GM19395 (cell line): ENCODE results near the gene PTPRM.

Source experiments
- ATAC-seq: cut with Tn5 transposase; IDR thresholded peaks from one replicate; pipeline ENCODE4 v1.9.1; 2021; ENCODE audit warnings: mild to moderate bottlenecking, moderate library complexity; ENCODE audit not compliant: unreplicated experiment

The PTPRM gene

GRCh38 chr18:7567474-7568425 is 634 bp downstream of the PTPRM start:
- peak; percentile 24 for ATAC-seq

DNA sequence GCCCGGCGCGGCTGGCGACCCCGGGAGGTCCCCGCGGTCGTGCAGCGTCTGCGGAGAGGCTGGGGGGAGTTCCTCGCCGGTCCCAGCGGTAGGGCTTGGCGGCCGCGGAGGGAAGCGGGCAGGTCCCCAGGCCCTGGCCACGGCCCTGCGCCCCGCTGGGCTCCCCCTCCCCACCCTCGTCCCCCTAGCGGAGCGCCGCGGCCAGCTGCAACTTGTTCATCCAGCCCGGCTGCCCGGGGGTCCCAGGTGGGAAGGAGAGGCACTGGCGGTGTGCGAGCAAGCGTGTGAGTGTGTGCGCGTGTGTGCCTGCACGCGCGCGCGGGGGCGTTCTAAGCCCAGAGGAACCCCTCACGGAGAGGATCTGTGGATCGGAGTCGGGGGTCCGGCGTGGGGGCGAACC is 1.3 kb downstream of the PTPRM start:
- ATAC-seq, result no peak

DNA sequence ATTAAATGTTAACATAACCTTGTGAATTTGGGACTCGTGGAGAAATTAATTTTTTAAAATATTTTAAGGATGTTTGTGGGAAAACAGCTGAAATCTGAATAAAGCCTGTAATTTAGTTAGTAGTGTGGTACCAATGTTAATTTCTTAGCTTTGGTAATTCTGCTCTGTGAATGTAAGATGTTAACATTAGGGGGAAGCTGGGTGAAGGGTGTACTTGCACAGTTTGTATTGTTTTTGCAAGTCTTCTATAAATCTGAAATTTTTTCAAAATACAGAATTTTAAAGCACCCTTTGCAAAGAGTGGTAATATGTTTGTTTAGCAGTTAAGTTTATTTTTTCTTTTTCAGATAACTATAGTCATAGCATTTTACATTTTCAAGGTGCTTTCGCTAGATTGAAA is 4.5 kb downstream of the PTPRM start:
- no peak for ATAC-seq

GRCh38 chr18:7572822-7573221 is 5.7 kb downstream of the PTPRM start:
- peak; percentile 56 for ATAC-seq

DNA sequence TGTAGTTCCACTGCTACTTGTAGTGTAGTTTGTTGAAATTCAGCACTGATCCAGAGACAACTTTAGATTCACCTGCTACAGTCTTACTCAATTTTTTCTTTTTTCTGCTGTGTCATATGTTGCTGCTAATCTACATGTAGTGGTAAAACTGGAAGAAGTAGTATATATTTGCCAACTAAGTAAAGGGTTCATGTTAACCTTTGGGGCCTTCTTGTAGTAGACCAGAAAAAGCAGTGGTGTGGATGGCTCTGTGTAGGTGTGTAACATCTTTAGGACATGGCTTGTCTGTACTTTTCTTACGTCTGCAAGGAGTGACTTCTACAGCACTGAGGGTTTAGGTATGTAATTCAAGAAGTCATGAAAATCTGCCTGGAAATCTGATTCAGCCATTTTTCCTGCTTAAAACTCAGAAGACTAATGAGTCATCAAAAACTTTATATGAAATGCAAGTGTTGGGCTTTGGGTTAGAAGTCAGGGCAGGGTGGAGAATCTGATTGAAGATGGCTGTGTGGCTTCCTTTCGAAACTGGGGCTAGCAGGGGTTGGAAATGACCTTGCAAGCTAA is 8.4 kb downstream of the PTPRM start:
- no peak for ATAC-seq

- ATAC-seq, result no peak
Observed at GRCh38 chr18:7576077-7576476, 9.0 kb downstream of the PTPRM start.

GRCh38 chr18:7576685-7577084 is 9.6 kb downstream of the PTPRM start:
- no peak for ATAC-seq

- ATAC-seq, result no peak
Observed at GRCh38 chr18:7577706-7578105, 10.6 kb downstream of the PTPRM start.

DNA sequence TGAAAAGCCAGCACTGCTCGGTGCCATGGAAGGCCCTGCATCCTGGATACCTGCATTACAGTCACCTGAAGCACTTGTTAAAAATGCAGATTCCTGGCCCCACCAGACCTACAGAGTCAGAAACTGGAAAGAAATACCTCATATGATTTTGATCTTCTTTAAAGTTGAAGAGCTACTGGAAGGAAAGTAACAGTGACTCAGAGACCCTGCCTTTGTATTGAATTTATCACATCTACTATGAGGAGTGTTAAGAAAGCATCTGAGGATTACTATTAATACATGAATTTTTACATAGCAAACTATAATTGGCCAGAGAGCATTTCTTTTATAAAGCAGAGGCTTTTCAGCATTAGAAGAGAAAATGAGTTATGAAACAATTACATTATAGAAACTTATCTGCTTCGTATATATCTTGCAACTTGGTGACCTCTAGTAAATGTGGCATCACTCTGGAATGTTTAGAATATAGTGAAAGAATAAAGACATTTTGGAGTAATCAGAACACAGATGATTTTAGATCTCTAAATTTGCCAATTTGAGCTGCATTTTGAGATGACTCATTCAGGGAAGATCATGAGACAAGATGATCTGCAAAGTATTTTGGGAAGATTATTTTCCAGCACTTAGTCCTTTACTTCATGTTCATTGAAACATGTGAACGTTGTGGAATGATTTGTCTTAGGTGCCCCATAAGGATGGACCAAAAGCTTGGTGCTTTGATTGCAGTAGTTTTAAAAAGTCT is 12.2 kb downstream of the PTPRM start:
- no peak for ATAC-seq

DNA sequence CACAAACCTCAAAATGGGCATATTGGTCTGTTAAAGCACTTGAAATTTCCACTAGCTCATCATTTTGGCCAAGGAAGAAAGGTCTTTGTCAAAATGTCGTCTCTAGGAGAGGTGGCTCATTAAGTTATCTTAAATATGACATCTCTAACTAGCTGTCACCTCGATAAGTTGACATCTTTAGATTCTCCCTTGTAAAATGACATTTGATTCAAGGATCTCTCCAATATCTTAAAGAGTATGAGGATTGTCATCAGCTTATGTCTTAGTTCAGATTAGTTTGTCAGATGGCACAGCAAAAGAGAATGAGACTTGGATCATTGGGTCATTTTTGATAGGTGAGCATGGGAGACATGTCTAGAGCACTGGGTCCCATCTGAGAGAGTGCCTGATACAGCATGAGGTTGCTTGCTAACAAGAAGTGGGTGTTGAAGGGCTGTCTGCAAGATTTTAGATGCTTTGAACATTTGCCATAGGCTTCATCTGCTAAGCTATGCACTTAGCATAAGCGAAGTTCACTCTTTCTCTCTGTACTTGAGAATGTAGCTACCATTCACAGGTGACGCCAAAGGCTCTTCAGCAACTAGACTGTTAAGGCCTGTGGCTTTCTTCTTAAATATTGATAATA is 12.9 kb downstream of the PTPRM start:
- no peak for ATAC-seq

GRCh38 chr18:7584646-7585275 is 17.6 kb downstream of the PTPRM start:
- no peak for ATAC-seq

GRCh38 chr18:7585276-7585670 is 18.2 kb downstream of the PTPRM start:
- ATAC-seq, result no peak

DNA sequence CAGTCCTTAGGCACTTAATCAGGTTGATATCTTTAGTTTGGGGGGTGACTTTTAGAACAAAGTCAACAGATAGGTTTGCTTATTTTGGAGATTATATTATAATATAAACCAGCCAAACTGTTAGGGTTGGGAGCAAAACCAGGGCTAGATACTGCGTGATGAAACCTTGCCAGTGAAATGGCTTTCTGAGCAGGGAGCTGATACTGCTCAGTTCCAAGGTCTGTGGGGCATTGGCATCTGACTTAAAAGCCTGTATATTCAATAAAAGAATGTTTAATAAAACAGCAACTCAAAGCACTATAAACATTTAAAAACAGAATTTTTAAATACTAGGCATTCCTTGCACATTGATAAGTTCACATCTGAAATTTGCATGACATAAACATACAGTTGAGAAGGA is 19.3 kb downstream of the PTPRM start:
- no peak for ATAC-seq

DNA sequence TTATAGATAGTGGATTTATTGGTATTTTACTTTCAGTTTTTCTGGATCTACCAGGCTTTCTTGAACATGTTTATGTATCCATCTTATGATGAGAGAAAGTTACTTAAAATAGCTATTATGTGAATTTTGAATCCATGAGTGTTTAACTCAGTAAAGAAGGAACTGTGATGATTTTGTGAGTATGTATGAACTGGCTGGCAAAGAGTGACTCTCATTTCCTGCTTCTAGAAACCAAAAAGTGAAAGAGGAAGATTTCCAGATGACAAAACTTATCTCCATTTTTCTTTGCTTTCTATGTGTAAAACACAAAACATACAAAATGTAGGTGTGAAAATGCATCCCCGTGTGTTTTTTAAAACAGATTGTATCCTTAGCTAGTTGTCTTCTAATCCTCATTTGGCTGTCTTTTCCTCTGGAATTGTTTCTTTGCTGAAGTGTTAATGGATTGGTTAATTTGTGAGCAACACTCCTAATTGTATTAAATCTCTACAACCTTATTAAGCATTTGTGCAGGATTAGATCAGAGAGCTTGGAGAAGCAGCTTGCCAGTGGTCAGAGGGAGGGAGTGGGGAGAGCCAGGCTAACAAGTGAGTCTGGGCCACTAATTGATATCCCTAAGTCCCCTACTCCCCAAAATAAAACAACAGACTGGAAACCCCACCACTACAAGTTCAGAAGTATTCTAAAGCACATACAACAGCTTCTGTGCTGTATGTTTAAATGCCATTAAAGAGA is 23.9 kb downstream of the PTPRM start:
- ATAC-seq, result no peak

DNA sequence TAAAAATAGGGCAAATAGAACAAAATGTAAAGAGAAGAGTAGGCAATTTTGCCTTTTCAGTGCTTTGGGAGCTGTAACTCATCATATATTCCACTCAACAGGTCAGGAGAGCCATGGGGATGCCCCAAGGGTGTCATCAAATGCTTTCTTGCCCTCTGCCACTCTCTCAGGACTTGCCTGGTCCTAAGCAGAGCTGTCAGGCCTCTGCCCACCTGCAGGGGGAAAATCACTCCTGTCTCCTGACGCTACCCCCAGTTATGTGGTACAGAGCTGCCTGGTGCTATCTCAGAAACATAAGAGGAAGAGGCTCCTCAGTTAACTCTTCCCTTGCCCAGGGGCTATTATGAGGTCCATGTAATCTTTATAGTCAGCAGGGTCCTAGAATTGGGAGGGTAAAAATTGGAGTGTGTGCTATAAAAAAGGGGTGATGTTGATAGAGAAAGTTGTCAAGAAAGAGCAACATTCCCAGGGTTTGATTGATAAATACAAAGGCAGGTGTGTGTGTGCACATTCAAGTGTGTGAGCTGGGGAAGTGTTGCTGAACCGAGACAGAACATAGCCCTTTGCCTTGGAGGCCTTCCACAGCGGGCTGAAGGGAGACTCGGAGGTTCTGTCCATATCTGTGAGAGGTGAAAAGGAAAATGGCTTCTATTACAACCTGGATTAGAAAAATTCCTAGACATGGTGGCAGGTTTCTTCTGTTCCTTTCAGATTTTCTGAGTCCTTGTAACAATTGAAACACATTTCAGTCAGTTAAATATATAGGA is 25.4 kb downstream of the PTPRM start:
- no peak for ATAC-seq

DNA sequence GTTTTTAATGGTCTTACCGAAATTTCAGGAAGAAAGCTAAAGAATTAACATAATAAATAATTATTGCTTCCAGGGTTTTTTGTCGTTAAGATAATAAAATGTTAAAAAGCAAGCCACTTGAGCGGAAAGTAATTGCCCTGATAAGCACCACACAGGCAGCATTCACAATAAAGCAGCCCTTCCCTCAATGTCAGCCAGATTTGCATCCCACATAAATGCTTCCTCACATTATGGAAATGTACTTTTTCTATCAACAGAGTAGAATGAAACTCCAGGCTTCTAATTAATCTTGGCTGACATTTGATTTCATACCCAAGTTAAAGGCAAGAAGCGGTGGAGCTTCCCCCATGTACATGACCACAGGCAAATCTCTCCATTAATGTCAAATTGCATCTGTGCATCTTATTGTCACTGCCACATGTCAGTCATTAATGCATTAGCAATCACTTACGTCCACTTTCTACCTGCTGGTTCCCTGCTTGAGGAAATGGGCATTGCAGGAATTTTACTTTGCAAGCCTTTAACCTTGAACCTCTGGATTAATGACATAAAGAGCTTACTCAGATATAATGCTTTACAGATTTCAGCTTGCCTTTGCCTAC is 26.2 kb downstream of the PTPRM start:
- no peak for ATAC-seq

- no peak for ATAC-seq
Observed at GRCh38 chr18:7596147-7596546, 29.0 kb downstream of the PTPRM start.

DNA sequence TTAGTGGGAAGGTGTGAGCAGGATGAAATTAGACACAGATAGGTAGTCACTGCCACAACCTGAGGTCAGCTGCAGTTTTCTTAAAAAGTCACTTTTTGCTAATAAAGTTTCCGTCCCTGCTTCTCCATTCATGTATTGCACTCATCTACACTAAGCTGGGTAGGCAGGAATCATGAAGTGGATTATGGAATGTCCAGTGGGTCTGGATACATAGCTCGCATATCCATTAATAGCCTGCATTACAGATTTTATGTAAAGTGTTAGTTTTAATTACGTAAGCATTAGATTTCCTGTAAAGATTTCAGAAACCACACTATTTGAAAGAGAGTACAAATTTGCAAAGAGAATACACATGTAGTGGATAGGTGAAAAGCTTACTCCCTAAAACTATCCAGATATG is 30.4 kb downstream of the PTPRM start:
- no peak for ATAC-seq
